Activated T-helper 1 cell treated with anti-CD3 and anti-CD28 coated beads, Interleukin-12 subunit alpha, Interleukin-12 subunit beta, Interleukin-2, Interleukin-4 antibody, amounts not matched to agents 30 ng/mL and 10 ng/mL and 1 ng/mL, durations not matched to agents 14 hours and 24 hours and 36 hours (primary cell): ENCODE results near the gene C12orf43. TPM values are rescaled to one million over a fixed set of nuclear protein-coding genes. Genes with fewer than 3 reads are reported as not detected.

Experiments used
- DNase-seq: peaks from one replicate; pipeline ENCODE4 v3.0.0; 2021; ENCODE audit warnings: low spot score
- H3K27ac Mint-ChIP-seq: one replicate; pipeline ENCODE4 v1.8.0; 2021; ENCODE audit warnings: mild to moderate bottlenecking, mixed read lengths
- H3K27me3 Mint-ChIP-seq: one replicate; pipeline ENCODE4 v1.8.0; 2022; ENCODE audit warnings: mild to moderate bottlenecking, moderate library complexity, mixed read lengths; ENCODE audit not compliant: insufficient read depth
- H3K36me3 Mint-ChIP-seq: one replicate; pipeline ENCODE4 v1.8.0; 2021; ENCODE audit warnings: low read depth, mixed read lengths
- H3K4me1 Mint-ChIP-seq: one replicate; pipeline ENCODE4 v1.8.0; 2021; ENCODE audit warnings: low read depth, mixed read lengths
- H3K4me3 Mint-ChIP-seq: one replicate; pipeline ENCODE4 v1.8.0; 2021; ENCODE audit warnings: mild to moderate bottlenecking, moderate library complexity, mixed read lengths
- H3K9me3 Mint-ChIP-seq: one replicate; pipeline ENCODE4 v1.8.0; 2021; ENCODE audit warnings: mixed read lengths
- intact Hi-C: fragments of 100-400 bp; cut with micrococcal nuclease; formaldehyde crosslinking; loops from one replicate; pipeline ENCODE4 v1.15.1; 2024
- total RNA-seq: library from RNA; stranded (reverse); gene quantifications from 2 replicates; pipeline ENCODE4 v1.2.3, GENCODE V29; 2022

The C12orf43 gene
- total RNA-seq, 1 donor from 2014 or later: 35.3 TPM

GRCh38 chr12:120977531-120978295 is 38.6 kb downstream of the C12orf43 start:
- Mint-ChIP-seq H3K27me3 (peaks cover 1% of the 10 kb centered on the region), H3K4me3 (no peak overlapping the region), H3K9me3 (no peaks in the 10 kb centered on the region), H3K36me3 (no peaks in the 10 kb centered on the region), H3K4me1 (no peaks in the 10 kb centered on the region), H3K27ac (no peak overlapping the region)
- DNase-seq: no peak
- intact Hi-C loops: no loop called here

- no peaks in the 10 kb centered on the region for H3K36me3 Mint-ChIP-seq
- no peaks in the 10 kb centered on the region for H3K9me3 Mint-ChIP-seq
- peaks cover 7% of the 10 kb centered on the region for H3K4me1 Mint-ChIP-seq
- no peak overlapping the region for H3K27ac Mint-ChIP-seq
- no peak overlapping the region for H3K4me3 Mint-ChIP-seq
- intact Hi-C loops: loop anchor here (1.0 to 5.0 kb wide), 2 partner anchors 71 to 286 kb away; partner anchors contain the start of genes MLEC and SPPL3
- no peak for DNase-seq
- peaks cover 8% of the 10 kb centered on the region for H3K27me3 Mint-ChIP-seq
These were observed 43.3 kb downstream of the C12orf43 start for GRCh38 chr12:120972870-120973543.

- H3K27me3 Mint-ChIP-seq: peaks cover 8% of the 10 kb centered on the region
- no peak overlapping the region for H3K27ac Mint-ChIP-seq
- H3K4me3 Mint-ChIP-seq: no peak overlapping the region
- intact Hi-C loops: loop anchor here (1.0 to 5.0 kb wide), 6 partner anchors 27 to 390 kb away; partner anchors contain the start of genes MLEC, POP5 and SPPL3
- no peaks in the 10 kb centered on the region for H3K9me3 Mint-ChIP-seq
- H3K36me3 Mint-ChIP-seq: no peaks in the 10 kb centered on the region
- peaks cover 7% of the 10 kb centered on the region for H3K4me1 Mint-ChIP-seq
- peak; percentile 17 for DNase-seq
These were observed 44.7 kb downstream of the C12orf43 start for GRCh38 chr12:120971299-120972180.

- no peaks in the 10 kb centered on the region for H3K36me3 Mint-ChIP-seq
- intact Hi-C loops: loop anchor here (5.0 kb wide), 1 partner anchor 68 kb away; the partner anchor contains the start of gene SPPL3
These were observed 46.0 kb downstream of the C12orf43 start for GRCh38 chr12:120970310-120970709.

GRCh38 chr12:120965534-120966091 is 50.7 kb downstream of the C12orf43 start:
- Mint-ChIP-seq H3K4me1 (peaks cover 16% of the 10 kb centered on the region), H3K9me3 (no peaks in the 10 kb centered on the region), H3K36me3 (no peaks in the 10 kb centered on the region), H3K4me3 (no peak overlapping the region), H3K27ac (no peak overlapping the region), H3K27me3 (peaks cover 9% of the 10 kb centered on the region)
- DNase-seq: no peak
- intact Hi-C loops: loop anchor here (10.0 kb wide), 1 partner anchor 111 kb away; no protein-coding TSS in a partner anchor

More at GRCh38 chr12:120970310-120970709, 46.0 kb downstream of the C12orf43 start:
- Mint-ChIP-seq H3K27me3 (peaks cover 8% of the 10 kb centered on the region), H3K9me3 (no peaks in the 10 kb centered on the region), H3K27ac (no peak overlapping the region), H3K4me3 (no peak overlapping the region), H3K4me1 (peaks cover 7% of the 10 kb centered on the region)
- no peak for DNase-seq

- no peaks in the 10 kb centered on the region for H3K36me3 Mint-ChIP-seq
- no peak for DNase-seq
- H3K27ac Mint-ChIP-seq: no peak overlapping the region
- H3K4me3 Mint-ChIP-seq: no peak overlapping the region
- no peaks in the 10 kb centered on the region for H3K9me3 Mint-ChIP-seq
- H3K27me3 Mint-ChIP-seq: peaks cover 7% of the 10 kb centered on the region
- H3K4me1 Mint-ChIP-seq: peaks cover 27% of the 10 kb centered on the region
- intact Hi-C loops: loop anchor here (5.0 to 10.0 kb wide), 3 partner anchors 109 to 427 kb away; no protein-coding TSS in a partner anchor
These were observed 52.0 kb downstream of the C12orf43 start for GRCh38 chr12:120964298-120964697.

GRCh38 chr12:120962532-120963020 is 53.7 kb downstream of the C12orf43 start:
- Mint-ChIP-seq H3K27me3 (peaks cover 3% of the 10 kb centered on the region), H3K36me3 (no peaks in the 10 kb centered on the region), H3K4me1 (peaks cover 31% of the 10 kb centered on the region), H3K9me3 (no peaks in the 10 kb centered on the region), H3K27ac (peak overlapping the region; percentile 1), H3K4me3 (no peak overlapping the region)
- intact Hi-C loops: loop anchor here (5.0 to 10.0 kb wide), 3 partner anchors 108 to 425 kb away; no protein-coding TSS in a partner anchor
- no peak for DNase-seq

GRCh38 chr12:120961604-120962531 is 54.4 kb downstream of the C12orf43 start:
- intact Hi-C loops: loop anchor here (5.0 to 10.0 kb wide), 3 partner anchors 107 to 425 kb away; no protein-coding TSS in a partner anchor
- Mint-ChIP-seq H3K27me3 (peaks cover 4% of the 10 kb centered on the region), H3K4me3 (no peak overlapping the region), H3K9me3 (no peaks in the 10 kb centered on the region), H3K36me3 (no peaks in the 10 kb centered on the region), H3K4me1 (peaks cover 31% of the 10 kb centered on the region), H3K27ac (no peak overlapping the region)
- DNase-seq: no peak

GRCh38 chr12:120960657-120961056 is 55.6 kb downstream of the C12orf43 start:
- Mint-ChIP-seq H3K4me1 (peaks cover 31% of the 10 kb centered on the region), H3K27ac (peak overlapping the region; percentile 12), H3K36me3 (no peaks in the 10 kb centered on the region), H3K27me3 (peaks cover 4% of the 10 kb centered on the region), H3K9me3 (no peaks in the 10 kb centered on the region), H3K4me3 (no peak overlapping the region)
- intact Hi-C loops: loop anchor here (1.0 to 10.0 kb wide), 4 partner anchors 16 to 423 kb away; no protein-coding TSS in a partner anchor
- DNase-seq: no peak

- Mint-ChIP-seq H3K4me3 (peak overlapping the region; percentile 3), H3K27ac (peak overlapping the region; percentile 65), H3K36me3 (no peaks in the 10 kb centered on the region), H3K27me3 (peaks cover 4% of the 10 kb centered on the region), H3K4me1 (peaks cover 31% of the 10 kb centered on the region), H3K9me3 (no peaks in the 10 kb centered on the region)
- DNase-seq: no peak
- intact Hi-C loops: no loop called here
These were observed 57.0 kb downstream of the C12orf43 start for GRCh38 chr12:120959111-120959878.
